OCI-LY1 (cell line): ENCODE results near the gene CCNDBP1.
"Not testable (repeated sequence)": the region's sequence is repeated elsewhere in the genome, so short reads cannot be mapped to it uniquely, and the experiment has no call there.

Experiments used
- H2AFZ ChIP-seq: fragments of 200-600 bp; sonication (generic), shearing (Covaris generic); 2 replicates; pipeline ENCODE4 v1.6.0; 2014; ENCODE audit warnings: antibody characterized with exemption, mild to moderate bottlenecking, low read length
- H3F3A ChIP-seq: fragments of 200-600 bp; sonication (generic), shearing (Covaris generic); 2 replicates; pipeline ENCODE4 v1.6.0; 2014; ENCODE audit warnings: mild to moderate bottlenecking, antibody characterized with exemption, low read length, moderate library complexity; ENCODE audit not compliant: insufficient read depth
- H3K27ac ChIP-seq: fragments of 200-600 bp; sonication (generic); 2 replicates; pipeline ENCODE4 v1.5.1; 2014; ENCODE audit warnings: low read length, mixed run types, mild to moderate bottlenecking, low read depth; ENCODE audit not compliant: poor library complexity, severe bottlenecking
- H3K27me3 ChIP-seq: fragments of 200-600 bp; sonication (generic); 2 replicates; pipeline ENCODE4 v1.6.0; 2014; ENCODE audit warnings: antibody characterized with exemption, mild to moderate bottlenecking, low read length, moderate library complexity; ENCODE audit not compliant: insufficient read depth
- H3K36me3 ChIP-seq: fragments of 200-600 bp; sonication (generic); 2 replicates; pipeline ENCODE4 v1.6.1; 2014; ENCODE audit warnings: mild to moderate bottlenecking, antibody characterized with exemption, low read length, moderate library complexity, mixed read lengths; ENCODE audit not compliant: insufficient read depth
- H3K4me1 ChIP-seq: fragments of 200-600 bp; sonication (generic); 2 replicates; pipeline ENCODE4 v1.5.1; 2014; ENCODE audit warnings: mild to moderate bottlenecking, low read length, moderate library complexity; ENCODE audit not compliant: insufficient read depth, severe bottlenecking
- H3K4me2 ChIP-seq: fragments of 200-600 bp; sonication (generic), shearing (Covaris generic); 2 replicates; pipeline ENCODE4 v1.6.1; 2014; ENCODE audit warnings: low read length
- H3K4me3 ChIP-seq: fragments of 200-600 bp; sonication (generic); 2 replicates; pipeline ENCODE4 v1.5.1; 2014; ENCODE audit warnings: low read length, low read depth, mild to moderate bottlenecking, mixed read lengths; ENCODE audit not compliant: poor library complexity, severe bottlenecking
- H3K79me2 ChIP-seq: fragments of 200-600 bp; shearing (Covaris generic); 2 replicates; pipeline ENCODE4 v1.6.1; 2016; ENCODE audit warnings: mixed run types, low read length, mixed read lengths; ENCODE audit not compliant: insufficient read depth
- H3K9ac ChIP-seq: fragments of 200-600 bp; sonication (generic), shearing (Covaris generic); 2 replicates; pipeline ENCODE4 v1.6.1; 2014; ENCODE audit warnings: mild to moderate bottlenecking, low read length, mixed read lengths
- H3K9me2 ChIP-seq: fragments of 200-600 bp; sonication (generic), shearing (Covaris generic); 2 replicates; pipeline ENCODE4 v1.6.1; 2014; ENCODE audit warnings: low read depth, mild to moderate bottlenecking, low read length, mixed read lengths
- H3K9me3 ChIP-seq: fragments of 200-600 bp; shearing (Covaris generic); 2 replicates; pipeline ENCODE4 v1.6.1; 2014; ENCODE audit warnings: low read length, mixed read lengths
- H4K20me1 ChIP-seq: fragments of 200-600 bp; sonication (generic), shearing (Covaris generic); 2 replicates; pipeline ENCODE4 v1.6.0; 2016; ENCODE audit warnings: mild to moderate bottlenecking, low read length; ENCODE audit not compliant: insufficient read depth
- CTCF ChIP-seq: fragments of 200-600 bp; sonication (generic), shearing (Covaris generic); IDR thresholded peaks from 2 replicates; pipeline ENCODE4 v1.5.1; 2017; ENCODE audit warnings: mild to moderate bottlenecking, antibody characterized with exemption, low read length, moderate library complexity, mixed read lengths
- EZH2 ChIP-seq: fragments of 200-600 bp; sonication (generic), shearing (Covaris generic); IDR thresholded peaks from 2 replicates; pipeline ENCODE4 v1.8.0; 2017; ENCODE audit warnings: borderline replicate concordance, mixed run types, mild to moderate bottlenecking, antibody characterized with exemption, low read length, moderate library complexity, mixed read lengths

CCNDBP1 gene

GRCh38 chr15:43153269-43153668, 31.9 kb upstream of the CCNDBP1 start:
- Histone ChIP-seq H3K9me3 (no peaks in the 10 kb centered on the region), H3K4me2 (no peak overlapping the region), H4K20me1 (no peaks in the 10 kb centered on the region), H2AFZ (no peak overlapping the region), H3K4me1 (no peaks in the 10 kb centered on the region), H3K27me3 (no peaks in the 10 kb centered on the region), H3K9ac (no peak overlapping the region), H3K36me3 (peaks cover 93% of the 10 kb centered on the region), H3F3A (no peaks in the 10 kb centered on the region), H3K79me2 (no peaks in the 10 kb centered on the region), H3K9me2 (no peaks in the 10 kb centered on the region), H3K27ac (no peak overlapping the region), H3K4me3 (no peak overlapping the region)
- TF ChIP-seq EZH2 (no peak), CTCF (no peak)

- H3K9ac ChIP-seq = no peak overlapping the region
- H4K20me1 ChIP-seq = no peaks in the 10 kb centered on the region
- no peaks in the 10 kb centered on the region for H3K9me2 ChIP-seq
- H3K27ac ChIP-seq = no peak overlapping the region
- H3K36me3 ChIP-seq = peaks cover 58% of the 10 kb centered on the region
- no peaks in the 10 kb centered on the region for H3F3A ChIP-seq
- H3K27me3 ChIP-seq = no peaks in the 10 kb centered on the region
- no peak overlapping the region for H2AFZ ChIP-seq
- no peaks in the 10 kb centered on the region for H3K9me3 ChIP-seq
- H3K4me3 ChIP-seq = no peak overlapping the region
- H3K4me1 ChIP-seq = no peaks in the 10 kb centered on the region
- no peaks in the 10 kb centered on the region for H3K79me2 ChIP-seq
- no peak overlapping the region for H3K4me2 ChIP-seq
- TF ChIP-seq CTCF (no peak), EZH2 (no peak)
Measured at GRCh38 chr15:43165801-43166325, 19.3 kb upstream of the CCNDBP1 start.

- H3K9me3 ChIP-seq, H3K27me3 ChIP-seq, H3K9ac ChIP-seq, H3K4me1 ChIP-seq, H3K79me2 ChIP-seq, H3K27ac ChIP-seq, H3K4me3 ChIP-seq, H2AFZ ChIP-seq, H4K20me1 ChIP-seq, H3K9me2 ChIP-seq, H3K4me2 ChIP-seq, H3F3A ChIP-seq: not testable (repeated sequence)
- H3K36me3 ChIP-seq = peaks cover 58% of the 10 kb centered on the region
Measured at GRCh38 chr15:43167261-43167660, 17.9 kb upstream of the CCNDBP1 start.
